ENCODE results near the gene SIPA1.

GRCh38 chr11:65643971-65644370 lies 6.1 kb downstream of the SIPA1 start:
- TF ChIP-seq CTCF (IDR thresholded peaks at IDR 0.05; ENCODE audit: low read length) (no peak), EZH2 (IDR thresholded peaks at IDR 0.05; ENCODE audit: borderline replicate concordance, low read length) (no peak)

All from OCI-LY1 (cell line).